Kidney (tissue), 14 donors: ENCODE results near the gene MADD. TPM values are rescaled to one million over a fixed set of nuclear protein-coding genes. Genes with fewer than 3 reads are reported as not detected.

ENCODE experiments used
- DNase-seq, 5 donors: peaks; one replicate each; pipeline ENCODE4 v3.0.0-alpha.2; 2013 to 2020
- FAIRE-seq: peaks from 2 replicates; lab custom pipeline; 2012; peaks lifted over from hg19 to GRCh38; lab: Jason Lieb, UNC
- H3K27ac ChIP-seq, 2 donors: one replicate each; pipeline ENCODE4 v1.7.0; 2013; ENCODE audit warnings: low read depth in 2 of 2, low read length in 2 of 2, inconsistent platforms in 1 of 2
- H3K27me3 ChIP-seq: one replicate; pipeline ENCODE4 v1.7.1; 2013; ENCODE audit warnings: low read length, inconsistent platforms; ENCODE audit not compliant: control insufficient read depth, insufficient read depth
- H3K36me3 ChIP-seq, 3 donors: one replicate each; pipeline versions ENCODE4 v1.7.0 to v1.7.1; 2013; ENCODE audit warnings: low read length in 3 of 3, control low read depth in 1 of 3, inconsistent platforms in 1 of 3; ENCODE audit not compliant: insufficient read depth in 3 of 3, control insufficient read depth in 2 of 3
- H3K4me1 ChIP-seq, 3 donors: one replicate each; pipeline versions ENCODE4 v1.7.0 to v1.7.1; 2013; ENCODE audit warnings: low read length in 3 of 3, inconsistent platforms in 1 of 3, low read depth in 1 of 3; ENCODE audit not compliant: control insufficient read depth in 2 of 3, insufficient read depth in 2 of 3
- H3K4me3 ChIP-seq, 3 donors: one replicate each; pipeline versions ENCODE4 v1.7.0 to v1.8.1; 2013; ENCODE audit warnings: low read length in 3 of 3, control low read depth in 1 of 3, inconsistent platforms in 1 of 3
- H3K9ac ChIP-seq, 3 donors: one replicate each; pipeline versions ENCODE4 v1.7.0 to v1.7.1; 2013; ENCODE audit warnings: low read length in 3 of 3, control low read depth in 1 of 3, inconsistent platforms in 1 of 3
- H3K9me3 ChIP-seq, 3 donors: one replicate each; pipeline versions ENCODE4 v1.7.0 to v1.7.1; 2013; ENCODE audit warnings: low read length in 3 of 3, control low read depth in 1 of 3, inconsistent platforms in 1 of 3; ENCODE audit not compliant: control insufficient read depth in 2 of 3, insufficient read depth in 1 of 3
- CTCF ChIP-seq: IDR thresholded peaks from 3 replicates; pipeline ENCODE4 v1.5.1; 2012; ENCODE audit warnings: mild to moderate bottlenecking, moderate library complexity, borderline replicate concordance; ENCODE audit not compliant: insufficient read depth; ENCODE audit errors: extremely low read depth
- intact Hi-C: fragments of 100-400 bp; cut with DNase I; formaldehyde crosslinking; loops from one replicate; pipeline ENCODE4 v1.11.1; 2022
- polyA plus RNA-seq: library from polyadenylated mRNA; stranded (reverse); fragments of 350-450 nt; fragmentation: Illumina TruSeq; extraction: RNeasy Lipid Tissue Mini Kit (QIAGEN cat#74804); gene quantifications from one replicate; pipeline ENCODE4 v1.2.3, GENCODE V29; 2014; ENCODE audit warnings: low read depth, low replicate concordance; ENCODE audit not compliant: insufficient read depth
- total RNA-seq: library from RNA; stranded (reverse); fragmentation: NEBNext Ultra II Directional; extraction: Animal tissue kit (Norgen Biotek cat#: 25700); gene quantifications from one replicate; pipeline ENCODE4 v1.2.1, GENCODE V29; 2021
- donor health status: control.
- donor health status: control.
- donor health status: control.
- donor health status: control.
- donor health status: control.
- donor health status: DM: yes; HTN: yes; CAD: no.
- donor health status: Normal renal cell carcinoma (clear cell type).

MADD gene
- total and polyA plus RNA-seq, 2 donors from 2014 or later: 19.0 to 39.2 TPM

DNA sequence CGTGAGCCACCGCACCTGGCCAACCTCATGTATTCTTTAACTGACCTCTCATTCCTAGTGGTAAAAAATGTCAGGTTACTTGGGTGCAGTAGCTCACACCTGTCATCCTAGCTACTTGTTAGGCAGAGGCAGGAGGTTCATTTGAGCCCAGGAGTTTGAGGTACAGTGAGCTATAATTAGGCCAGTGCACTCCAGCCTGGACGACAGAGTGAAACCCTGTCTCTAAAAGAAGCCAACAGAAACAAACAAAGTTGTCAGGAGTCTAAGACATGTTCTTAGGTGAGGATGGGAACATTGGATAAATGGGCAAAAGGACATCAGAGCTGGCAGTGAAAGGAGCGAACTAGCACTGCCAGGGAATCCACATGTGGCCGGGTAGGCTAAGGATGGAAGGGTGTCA lies 18.1 kb downstream of the MADD start:
- no peak for DNase-seq

GRCh38 chr11:47289856-47290255 lies 19.9 kb downstream of the MADD start:
- Histone ChIP-seq H3K27me3 (no peaks in the 10 kb centered on the region), H3K4me3 (no peak overlapping the region), H3K9ac (no peak overlapping the region), H3K36me3 (peaks cover 2 to 74% (median 69%) of the 10 kb centered on the region in 3 donors), H3K4me1 (no peaks in the 10 kb centered on the region), H3K27ac (no peak overlapping the region), H3K9me3 (no peaks in the 10 kb centered on the region)
- FAIRE-seq: no peak
- intact Hi-C loops: no loop called here
- TF ChIP-seq CTCF: no peak
- DNase-seq: no peak

More for the DNA sequence above, 18.1 kb downstream of the MADD start:
- Histone ChIP-seq H3K9ac (no peak overlapping the region), H3K27me3 (no peaks in the 10 kb centered on the region), H3K4me3 (no peak overlapping the region), H3K4me1 (no peaks in the 10 kb centered on the region), H3K9me3 (no peaks in the 10 kb centered on the region), H3K27ac (no peak overlapping the region), H3K36me3 (peaks cover 7 to 80% (median 77%) of the 10 kb centered on the region in 3 donors)
- no peak for FAIRE-seq
- TF ChIP-seq CTCF: no peak
- intact Hi-C loops: no loop called here

DNA sequence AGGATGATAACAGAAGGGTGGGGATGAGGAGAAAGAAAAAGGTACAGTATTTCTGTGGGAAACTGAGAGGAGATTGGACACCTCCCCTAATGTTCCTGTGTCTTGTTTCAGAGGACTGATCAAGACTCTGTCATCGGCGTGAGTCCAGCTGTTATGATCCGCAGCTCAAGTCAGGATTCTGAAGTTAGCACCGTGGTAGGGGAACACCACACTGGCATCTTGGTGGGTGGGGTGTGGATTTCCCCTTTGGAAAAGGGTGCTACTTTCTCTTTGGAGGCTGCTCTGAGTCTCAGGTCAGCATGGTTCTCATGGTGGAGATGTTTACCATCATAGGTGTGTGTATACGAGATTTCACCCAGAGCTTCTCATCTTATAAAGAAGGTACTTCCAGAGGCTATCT lies 25.5 kb downstream of the MADD start:
- Histone ChIP-seq H3K27ac (no peak overlapping the region), H3K36me3 (peaks cover 10 to 64% (median 40%) of the 10 kb centered on the region in 3 donors), H3K4me3 (no peak overlapping the region), H3K4me1 (no peaks in the 10 kb centered on the region), H3K27me3 (no peaks in the 10 kb centered on the region), H3K9me3 (peaks cover 0 to 2% (median 0%) of the 10 kb centered on the region in 3 donors), H3K9ac (no peak overlapping the region)
- no peak for TF ChIP-seq CTCF
- intact Hi-C loops: no loop called here
- DNase-seq (no peak), FAIRE-seq (no peak)

- DNase-seq: no peak
- peaks cover 10 to 57% (median 34%) of the 10 kb centered on the region in 3 donors for H3K36me3 ChIP-seq
- no peak for TF ChIP-seq CTCF
Measured at GRCh38 chr11:47296045-47296444, 26.1 kb downstream of the MADD start.

More at GRCh38 chr11:47296045-47296444, 26.1 kb downstream of the MADD start:
- Histone ChIP-seq H3K27ac (no peak overlapping the region), H3K4me3 (no peak overlapping the region), H3K4me1 (no peaks in the 10 kb centered on the region), H3K27me3 (no peaks in the 10 kb centered on the region), H3K9ac (no peak overlapping the region), H3K9me3 (peaks cover 0 to 2% (median 0%) of the 10 kb centered on the region in 3 donors)
- no peak for FAIRE-seq
- intact Hi-C loops: no loop called here
